WTC11 (cell line): ENCODE results near the gene NCK1. TPM values are rescaled to one million over a fixed set of nuclear protein-coding genes. Genes with fewer than 3 reads are reported as not detected.

Source experiments
- ATAC-seq: fragments of 200-7000 bp; cut with Tn5 transposase; 2 replicates; pipeline ENCODE4 v1.10.0; 2021; ENCODE audit warnings: mild to moderate bottlenecking, moderate library complexity
- CTCF ChIA-PET: fragments of 300-600 bp; sonication (Branson Sonifier 250); formaldehyde crosslinking; loops from one replicate; lab custom pipeline; 2021; ENCODE audit warnings: antibody characterized with exemption; lab: Charles Lee
- POLR2A ChIA-PET: fragments of 350-600 bp; sonication (Branson Sonifier 250); formaldehyde crosslinking; loops from one replicate; lab custom pipeline; 2021; ENCODE audit warnings: antibody characterized with exemption; lab: Charles Lee
- DNase-seq: peaks from one replicate; pipeline ENCODE4 v3.0.0; 2021; ENCODE audit warnings: low spot score
- H3K27ac Mint-ChIP-seq: 2 replicates; pipeline ENCODE4 v1.8.0; 2021; ENCODE audit warnings: mixed read lengths
- H3K27me3 Mint-ChIP-seq: 2 replicates; pipeline ENCODE4 v1.8.0; 2021; ENCODE audit warnings: low read depth, mild to moderate bottlenecking, moderate library complexity, mixed read lengths
- H3K36me3 Mint-ChIP-seq: 2 replicates; pipeline ENCODE4 v1.8.0; 2021; ENCODE audit warnings: mixed read lengths
- H3K4me1 Mint-ChIP-seq: 2 replicates; pipeline ENCODE4 v1.8.0; 2022; ENCODE audit warnings: mixed read lengths
- H3K4me3 Mint-ChIP-seq: 2 replicates; pipeline ENCODE4 v1.8.0; 2021; ENCODE audit warnings: mild to moderate bottlenecking, moderate library complexity, mixed read lengths
- H3K9me3 Mint-ChIP-seq: 2 replicates; pipeline ENCODE4 v1.8.0; 2021; ENCODE audit warnings: mixed read lengths
- NFATC4 ChIP-seq: fragments of 250-450 bp; sonication (Bioruptor Pico); IDR thresholded peaks from 2 replicates; pipeline ENCODE4 v1.9.0; 2021; ENCODE audit warnings: mild to moderate bottlenecking
- NR3C1 ChIP-seq: sonication (generic); formaldehyde crosslinking; conservative IDR thresholded peaks from 2 replicates; pipeline ENCODE4 v1.8.1; 2023; ENCODE audit warnings: low read depth, mild to moderate bottlenecking, missing genetic modification reagents
- ZBTB21 ChIP-seq: sonication (generic); formaldehyde crosslinking; IDR thresholded peaks from 2 replicates; pipeline ENCODE4 v1.8.1; 2023; ENCODE audit warnings: mild to moderate bottlenecking, missing genetic modification reagents, borderline replicate concordance
- ZNF138 ChIP-seq: sonication (generic); formaldehyde crosslinking; conservative IDR thresholded peaks from 2 replicates; pipeline ENCODE4 v1.8.1; 2022; ENCODE audit warnings: mild to moderate bottlenecking, moderate library complexity, missing genetic modification reagents
- total RNA-seq: library from RNA; stranded (reverse); gene quantifications from 3 replicates; pipeline ENCODE4 v1.2.3, GENCODE V29; 2021
- TF ChIP-seq, protein P1 (sequence below): sonication (generic); formaldehyde crosslinking; IDR thresholded peaks from 2 replicates; pipeline ENCODE4 v1.8.0; 2022; ENCODE audit warnings: missing genetic modification reagents
- TF ChIP-seq, protein P2 (sequence below): sonication (generic); formaldehyde crosslinking; IDR thresholded peaks from 2 replicates; pipeline ENCODE4 v1.8.1; 2023; ENCODE audit warnings: mild to moderate bottlenecking, missing genetic modification reagents, moderate library complexity
- TF ChIP-seq, protein P3 (sequence below): sonication (generic); formaldehyde crosslinking; IDR thresholded peaks from 2 replicates; pipeline ENCODE4 v1.8.1; 2023; ENCODE audit warnings: mild to moderate bottlenecking, missing genetic modification reagents
- TF ChIP-seq, protein P4 (sequence below): sonication (generic); formaldehyde crosslinking; IDR thresholded peaks from 2 replicates; pipeline ENCODE4 v1.8.0; 2023; ENCODE audit warnings: missing genetic modification reagents
- TF ChIP-seq, protein P5 (sequence below): fragments of 250-450 bp; sonication (Bioruptor Pico); IDR thresholded peaks from 2 replicates; pipeline ENCODE4 v1.9.0; 2021; ENCODE audit warnings: moderate library complexity, mild to moderate bottlenecking, inconsistent platforms, borderline replicate concordance
- TF ChIP-seq, protein P6 (sequence below): sonication (generic); formaldehyde crosslinking; IDR thresholded peaks from 2 replicates; pipeline ENCODE4 v1.8.0; 2023; ENCODE audit warnings: mild to moderate bottlenecking, missing genetic modification reagents
- TF ChIP-seq, protein P7 (sequence below): sonication (generic); formaldehyde crosslinking; IDR thresholded peaks from 2 replicates; pipeline ENCODE4 v1.8.1; 2023; ENCODE audit warnings: mild to moderate bottlenecking, moderate library complexity, missing genetic modification reagents

The NCK1 gene
- total RNA-seq, 1 experiment from 2014 or later: 28.9 TPM

DNA sequence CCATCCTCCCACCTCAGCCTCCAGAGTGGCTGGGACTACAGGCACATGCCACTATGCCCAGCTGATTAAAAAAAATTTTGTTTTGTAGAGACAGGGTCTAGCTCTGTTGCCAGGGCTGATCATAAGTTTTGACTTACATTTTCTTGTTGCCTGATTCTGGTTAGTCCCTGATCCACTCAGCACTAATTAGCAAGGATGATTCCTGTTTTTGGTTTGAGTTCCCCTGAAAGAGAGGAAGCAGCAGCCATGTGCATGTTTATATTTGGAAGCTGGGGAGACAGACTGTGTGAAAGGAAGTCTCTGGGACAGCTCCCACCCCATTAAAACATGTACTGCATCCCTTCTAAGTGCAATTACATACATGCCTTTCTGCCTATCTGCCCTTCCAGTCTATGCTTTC lies 3.6 kb upstream of the NCK1 start (continued):
- TF ChIP-seq, protein P1, sequence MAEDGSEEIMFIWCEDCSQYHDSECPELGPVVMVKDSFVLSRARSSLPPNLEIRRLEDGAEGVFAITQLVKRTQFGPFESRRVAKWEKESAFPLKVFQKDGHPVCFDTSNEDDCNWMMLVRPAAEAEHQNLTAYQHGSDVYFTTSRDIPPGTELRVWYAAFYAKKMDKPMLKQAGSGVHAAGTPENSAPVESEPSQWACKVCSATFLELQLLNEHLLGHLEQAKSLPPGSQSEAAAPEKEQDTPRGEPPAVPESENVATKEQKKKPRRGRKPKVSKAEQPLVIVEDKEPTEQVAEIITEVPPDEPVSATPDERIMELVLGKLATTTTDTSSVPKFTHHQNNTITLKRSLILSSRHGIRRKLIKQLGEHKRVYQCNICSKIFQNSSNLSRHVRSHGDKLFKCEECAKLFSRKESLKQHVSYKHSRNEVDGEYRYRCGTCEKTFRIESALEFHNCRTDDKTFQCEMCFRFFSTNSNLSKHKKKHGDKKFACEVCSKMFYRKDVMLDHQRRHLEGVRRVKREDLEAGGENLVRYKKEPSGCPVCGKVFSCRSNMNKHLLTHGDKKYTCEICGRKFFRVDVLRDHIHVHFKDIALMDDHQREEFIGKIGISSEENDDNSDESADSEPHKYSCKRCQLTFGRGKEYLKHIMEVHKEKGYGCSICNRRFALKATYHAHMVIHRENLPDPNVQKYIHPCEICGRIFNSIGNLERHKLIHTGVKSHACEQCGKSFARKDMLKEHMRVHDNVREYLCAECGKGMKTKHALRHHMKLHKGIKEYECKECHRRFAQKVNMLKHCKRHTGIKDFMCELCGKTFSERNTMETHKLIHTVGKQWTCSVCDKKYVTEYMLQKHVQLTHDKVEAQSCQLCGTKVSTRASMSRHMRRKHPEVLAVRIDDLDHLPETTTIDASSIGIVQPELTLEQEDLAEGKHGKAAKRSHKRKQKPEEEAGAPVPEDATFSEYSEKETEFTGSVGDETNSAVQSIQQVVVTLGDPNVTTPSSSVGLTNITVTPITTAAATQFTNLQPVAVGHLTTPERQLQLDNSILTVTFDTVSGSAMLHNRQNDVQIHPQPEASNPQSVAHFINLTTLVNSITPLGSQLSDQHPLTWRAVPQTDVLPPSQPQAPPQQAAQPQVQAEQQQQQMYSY (CRISPR knock-in tag): no peak

DNA sequence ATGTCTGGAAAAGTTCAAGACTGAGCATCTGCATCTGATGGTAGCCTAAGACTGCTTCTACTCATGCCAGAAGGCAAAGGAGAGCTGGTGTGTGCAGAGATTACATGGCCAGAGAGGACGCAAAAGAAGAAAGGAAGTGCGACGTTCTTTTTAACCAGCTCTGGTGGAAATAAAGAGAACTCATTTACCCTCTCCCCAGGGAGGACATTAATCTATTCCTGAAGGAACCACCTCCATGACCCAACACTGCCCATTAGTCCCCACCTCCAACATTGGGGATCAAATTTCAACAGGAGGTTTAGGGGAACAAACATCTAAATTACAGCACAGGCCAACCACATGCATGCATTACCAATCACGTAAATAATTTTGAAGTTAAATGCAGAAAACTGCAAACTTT lies 1.5 kb upstream of the NCK1 start:
- Mint-ChIP-seq H3K9me3 (no peaks in the 10 kb centered on the region), H3K4me3 (peak overlapping the region; percentile 94), H3K4me1 (peaks cover 52% of the 10 kb centered on the region), H3K27me3 (no peaks in the 10 kb centered on the region), H3K36me3 (peaks cover 4% of the 10 kb centered on the region; the same call in 1 of the 2 replicates), H3K27ac (peak overlapping the region; percentile 94)
- ATAC-seq (peak; percentile 12), DNase-seq (no peak)
- POLR2A ChIA-PET: interaction anchor here (2.2 to 2.8 kb wide), 2 partner anchors 97 to 108 kb away, joined by 16 to 19 read pairs; partner anchors contain the start of genes IL20RB and STAG1
- CTCF ChIA-PET: interaction anchor here (0.8 to 4.2 kb wide), 5 partner anchors 21 to 262 kb away, joined by 3 to 29 read pairs (median 3); partner anchors contain the start of gene STAG1
- 0 out of 2 replicates have a peak, but pooled peaks have one; percentile 31 for TF ChIP-seq ZBTB21
- TF ChIP-seq ZNF138: no peak
- TF ChIP-seq, protein P2, sequence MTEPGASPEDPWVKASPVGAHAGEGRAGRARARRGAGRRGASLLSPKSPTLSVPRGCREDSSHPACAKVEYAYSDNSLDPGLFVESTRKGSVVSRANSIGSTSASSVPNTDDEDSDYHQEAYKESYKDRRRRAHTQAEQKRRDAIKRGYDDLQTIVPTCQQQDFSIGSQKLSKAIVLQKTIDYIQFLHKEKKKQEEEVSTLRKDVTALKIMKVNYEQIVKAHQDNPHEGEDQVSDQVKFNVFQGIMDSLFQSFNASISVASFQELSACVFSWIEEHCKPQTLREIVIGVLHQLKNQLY (CRISPR knock-in tag): no peak
- TF ChIP-seq, protein P3, sequence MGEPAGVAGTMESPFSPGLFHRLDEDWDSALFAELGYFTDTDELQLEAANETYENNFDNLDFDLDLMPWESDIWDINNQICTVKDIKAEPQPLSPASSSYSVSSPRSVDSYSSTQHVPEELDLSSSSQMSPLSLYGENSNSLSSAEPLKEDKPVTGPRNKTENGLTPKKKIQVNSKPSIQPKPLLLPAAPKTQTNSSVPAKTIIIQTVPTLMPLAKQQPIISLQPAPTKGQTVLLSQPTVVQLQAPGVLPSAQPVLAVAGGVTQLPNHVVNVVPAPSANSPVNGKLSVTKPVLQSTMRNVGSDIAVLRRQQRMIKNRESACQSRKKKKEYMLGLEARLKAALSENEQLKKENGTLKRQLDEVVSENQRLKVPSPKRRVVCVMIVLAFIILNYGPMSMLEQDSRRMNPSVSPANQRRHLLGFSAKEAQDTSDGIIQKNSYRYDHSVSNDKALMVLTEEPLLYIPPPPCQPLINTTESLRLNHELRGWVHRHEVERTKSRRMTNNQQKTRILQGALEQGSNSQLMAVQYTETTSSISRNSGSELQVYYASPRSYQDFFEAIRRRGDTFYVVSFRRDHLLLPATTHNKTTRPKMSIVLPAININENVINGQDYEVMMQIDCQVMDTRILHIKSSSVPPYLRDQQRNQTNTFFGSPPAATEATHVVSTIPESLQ (CRISPR knock-in tag): no peak
- TF ChIP-seq, protein P4, sequence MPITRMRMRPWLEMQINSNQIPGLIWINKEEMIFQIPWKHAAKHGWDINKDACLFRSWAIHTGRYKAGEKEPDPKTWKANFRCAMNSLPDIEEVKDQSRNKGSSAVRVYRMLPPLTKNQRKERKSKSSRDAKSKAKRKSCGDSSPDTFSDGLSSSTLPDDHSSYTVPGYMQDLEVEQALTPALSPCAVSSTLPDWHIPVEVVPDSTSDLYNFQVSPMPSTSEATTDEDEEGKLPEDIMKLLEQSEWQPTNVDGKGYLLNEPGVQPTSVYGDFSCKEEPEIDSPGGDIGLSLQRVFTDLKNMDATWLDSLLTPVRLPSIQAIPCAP (CRISPR knock-in tag): no peak
- TF ChIP-seq, protein P5, sequence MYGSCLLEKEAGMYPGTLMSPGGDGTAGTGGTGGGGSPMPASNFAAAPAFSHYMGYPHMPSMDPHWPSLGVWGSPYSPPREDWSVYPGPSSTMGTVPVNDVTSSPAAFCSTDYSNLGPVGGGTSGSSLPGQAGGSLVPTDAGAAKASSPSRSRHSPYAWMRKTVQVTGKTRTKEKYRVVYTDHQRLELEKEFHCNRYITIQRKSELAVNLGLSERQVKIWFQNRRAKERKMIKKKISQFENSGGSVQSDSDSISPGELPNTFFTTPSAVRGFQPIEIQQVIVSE (CRISPR knock-in tag): no peak

DNA sequence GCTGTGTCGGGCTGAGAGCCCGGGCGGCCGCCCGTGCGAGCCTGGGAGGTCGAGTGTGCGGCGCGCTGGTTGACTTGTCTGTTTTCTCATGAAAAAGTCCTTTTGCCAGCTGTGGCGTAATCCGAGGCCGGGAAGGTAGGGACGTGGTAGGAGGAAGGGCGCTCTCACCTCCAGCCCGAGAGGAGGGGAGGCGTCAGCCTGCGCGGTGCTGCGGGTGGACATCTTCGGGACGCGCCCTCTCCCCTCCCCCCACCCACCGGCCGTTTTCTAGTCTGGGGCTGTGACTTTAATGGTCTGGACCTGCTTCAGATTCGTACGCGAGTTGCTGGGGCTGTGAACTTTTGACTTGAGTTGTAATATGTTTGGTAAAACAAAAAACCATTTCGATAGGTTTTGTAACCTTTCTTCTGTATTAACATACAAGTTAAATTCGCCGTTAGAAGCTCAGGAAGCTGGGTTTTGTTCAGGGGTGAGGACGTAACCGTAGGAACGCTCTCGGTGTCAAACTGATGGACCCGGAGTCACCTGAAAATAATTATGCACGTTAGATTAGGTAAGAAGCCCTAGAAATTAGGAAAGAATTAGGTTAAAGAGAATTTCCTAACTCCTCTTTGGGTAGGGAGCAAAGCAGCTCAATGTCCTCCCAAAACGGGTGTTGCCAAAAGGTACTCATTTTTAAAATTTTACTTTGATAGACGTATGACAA lies 762 bp downstream of the NCK1 start:
- Mint-ChIP-seq H3K36me3 (peaks cover 2% of the 10 kb centered on the region; the same call in 1 of the 2 replicates), H3K9me3 (no peaks in the 10 kb centered on the region), H3K27ac (peak overlapping the region; percentile 97), H3K4me1 (peaks cover 48% of the 10 kb centered on the region), H3K4me3 (peak overlapping the region; percentile 94), H3K27me3 (no peaks in the 10 kb centered on the region)
- CTCF ChIA-PET: interaction anchor here (2.0 to 4.2 kb wide), 3 partner anchors 110 to 170 kb away, joined by 5 to 29 read pairs (median 26); partner anchors contain the start of gene STAG1
- ATAC-seq: peak; percentile 6
- POLR2A ChIA-PET: interaction anchor here (0.8 to 2.8 kb wide), 7 partner anchors 11 to 151 kb away, joined by 4 to 19 read pairs (median 5); partner anchors contain the start of genes IL20RB and STAG1
- no peak for TF ChIP-seq NFATC4 (CRISPR knock-in tag)
- TF ChIP-seq, protein P6, sequence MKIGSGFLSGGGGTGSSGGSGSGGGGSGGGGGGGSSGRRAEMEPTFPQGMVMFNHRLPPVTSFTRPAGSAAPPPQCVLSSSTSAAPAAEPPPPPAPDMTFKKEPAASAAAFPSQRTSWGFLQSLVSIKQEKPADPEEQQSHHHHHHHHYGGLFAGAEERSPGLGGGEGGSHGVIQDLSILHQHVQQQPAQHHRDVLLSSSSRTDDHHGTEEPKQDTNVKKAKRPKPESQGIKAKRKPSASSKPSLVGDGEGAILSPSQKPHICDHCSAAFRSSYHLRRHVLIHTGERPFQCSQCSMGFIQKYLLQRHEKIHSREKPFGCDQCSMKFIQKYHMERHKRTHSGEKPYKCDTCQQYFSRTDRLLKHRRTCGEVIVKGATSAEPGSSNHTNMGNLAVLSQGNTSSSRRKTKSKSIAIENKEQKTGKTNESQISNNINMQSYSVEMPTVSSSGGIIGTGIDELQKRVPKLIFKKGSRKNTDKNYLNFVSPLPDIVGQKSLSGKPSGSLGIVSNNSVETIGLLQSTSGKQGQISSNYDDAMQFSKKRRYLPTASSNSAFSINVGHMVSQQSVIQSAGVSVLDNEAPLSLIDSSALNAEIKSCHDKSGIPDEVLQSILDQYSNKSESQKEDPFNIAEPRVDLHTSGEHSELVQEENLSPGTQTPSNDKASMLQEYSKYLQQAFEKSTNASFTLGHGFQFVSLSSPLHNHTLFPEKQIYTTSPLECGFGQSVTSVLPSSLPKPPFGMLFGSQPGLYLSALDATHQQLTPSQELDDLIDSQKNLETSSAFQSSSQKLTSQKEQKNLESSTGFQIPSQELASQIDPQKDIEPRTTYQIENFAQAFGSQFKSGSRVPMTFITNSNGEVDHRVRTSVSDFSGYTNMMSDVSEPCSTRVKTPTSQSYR (CRISPR knock-in tag): 0 out of 2 replicates have a peak, but pooled peaks have one; percentile 13
- no peak for TF ChIP-seq NR3C1 (CRISPR knock-in tag)
- TF ChIP-seq, protein P7, sequence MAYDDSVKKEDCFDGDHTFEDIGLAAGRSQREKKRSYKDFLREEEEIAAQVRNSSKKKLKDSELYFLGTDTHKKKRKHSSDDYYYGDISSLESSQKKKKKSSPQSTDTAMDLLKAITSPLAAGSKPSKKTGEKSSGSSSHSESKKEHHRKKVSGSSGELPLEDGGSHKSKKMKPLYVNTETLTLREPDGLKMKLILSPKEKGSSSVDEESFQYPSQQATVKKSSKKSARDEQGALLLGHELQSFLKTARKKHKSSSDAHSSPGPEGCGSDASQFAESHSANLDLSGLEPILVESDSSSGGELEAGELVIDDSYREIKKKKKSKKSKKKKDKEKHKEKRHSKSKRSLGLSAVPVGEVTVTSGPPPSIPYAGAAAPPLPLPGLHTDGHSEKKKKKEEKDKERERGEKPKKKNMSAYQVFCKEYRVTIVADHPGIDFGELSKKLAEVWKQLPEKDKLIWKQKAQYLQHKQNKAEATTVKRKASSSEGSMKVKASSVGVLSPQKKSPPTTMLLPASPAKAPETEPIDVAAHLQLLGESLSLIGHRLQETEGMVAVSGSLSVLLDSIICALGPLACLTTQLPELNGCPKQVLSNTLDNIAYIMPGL (CRISPR knock-in tag): peak; percentile 4; the same call in 1 of the 2 replicates
- peak; percentile 61 for DNase-seq
